ENCODE results near the gene PHLDB1.
"Not testable (repeated sequence)": the region's sequence is repeated elsewhere in the genome, so short reads cannot be mapped to it uniquely, and the experiment has no call there.

Gene PHLDB1

GRCh38 chr11:118594984-118595383, 12.4 kb upstream of the PHLDB1 start:
- DNase-seq (ENCODE audit: low spot score in 2 of 2); H3K4me1 Mint-ChIP-seq; H3K27me3 Mint-ChIP-seq; H3K4me3 Mint-ChIP-seq; ATAC-seq (ENCODE audit: low read depth); H3K27ac Mint-ChIP-seq; H3K9me3 Mint-ChIP-seq: not testable (repeated sequence)
- peaks cover 28% of the 10 kb centered on the region for H3K36me3 Mint-ChIP-seq

- no peaks in the 10 kb centered on the region for H3K4me1 Mint-ChIP-seq
- no peak for ATAC-seq (ENCODE audit: low read depth)
Observed at GRCh38 chr11:118596224-118597146, 10.9 kb upstream of the PHLDB1 start.

GRCh38 chr11:118597556-118597955, 9.9 kb upstream of the PHLDB1 start:
- Mint-ChIP-seq H3K4me1 (no peaks in the 10 kb centered on the region), H3K27ac (no peak overlapping the region), H3K27me3 (no peaks in the 10 kb centered on the region), H3K4me3 (no peak overlapping the region), H3K36me3 (peaks cover 36% of the 10 kb centered on the region), H3K9me3 (no peaks in the 10 kb centered on the region)
- DNase-seq (ENCODE audit: low spot score in 2 of 2), result no peak
- ATAC-seq (ENCODE audit: low read depth), result no peak

More at GRCh38 chr11:118596224-118597146, 10.9 kb upstream of the PHLDB1 start:
- no peaks in the 10 kb centered on the region for H3K9me3 Mint-ChIP-seq
- no peak overlapping the region for H3K27ac Mint-ChIP-seq
- H3K27me3 Mint-ChIP-seq, result no peaks in the 10 kb centered on the region
- H3K36me3 Mint-ChIP-seq, result peaks cover 29% of the 10 kb centered on the region
- no peak for DNase-seq (ENCODE audit: low spot score in 2 of 2)
- H3K4me3 Mint-ChIP-seq, result no peak overlapping the region

DNA sequence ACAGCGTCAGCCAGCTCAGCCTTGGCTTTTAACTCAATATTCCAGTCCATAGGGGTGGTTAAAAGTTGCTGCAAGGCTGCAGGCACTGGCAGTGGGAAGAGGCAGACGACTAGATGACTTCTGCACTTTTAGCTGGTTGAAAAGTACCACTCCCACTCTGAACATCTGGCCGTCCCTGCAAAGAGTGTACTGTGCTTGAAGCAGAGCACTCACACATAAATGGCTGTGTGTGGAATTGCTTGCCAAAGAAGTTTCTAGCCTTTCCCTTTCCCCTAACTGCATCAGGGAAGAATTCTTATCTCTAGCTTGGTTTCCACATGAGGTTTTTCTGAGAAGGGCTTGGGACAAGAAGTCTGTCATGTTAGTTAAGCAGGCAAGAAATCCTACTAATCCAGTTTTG, 5.1 kb upstream of the PHLDB1 start:
- Mint-ChIP-seq H3K36me3 (peaks cover 26% of the 10 kb centered on the region), H3K27me3 (no peaks in the 10 kb centered on the region), H3K4me3 (no peak overlapping the region), H3K27ac (no peak overlapping the region), H3K9me3 (no peaks in the 10 kb centered on the region), H3K4me1 (peaks cover 4% of the 10 kb centered on the region)
- ATAC-seq (ENCODE audit: low read depth) (no peak), DNase-seq (ENCODE audit: low spot score in 2 of 2) (no peak)

DNA sequence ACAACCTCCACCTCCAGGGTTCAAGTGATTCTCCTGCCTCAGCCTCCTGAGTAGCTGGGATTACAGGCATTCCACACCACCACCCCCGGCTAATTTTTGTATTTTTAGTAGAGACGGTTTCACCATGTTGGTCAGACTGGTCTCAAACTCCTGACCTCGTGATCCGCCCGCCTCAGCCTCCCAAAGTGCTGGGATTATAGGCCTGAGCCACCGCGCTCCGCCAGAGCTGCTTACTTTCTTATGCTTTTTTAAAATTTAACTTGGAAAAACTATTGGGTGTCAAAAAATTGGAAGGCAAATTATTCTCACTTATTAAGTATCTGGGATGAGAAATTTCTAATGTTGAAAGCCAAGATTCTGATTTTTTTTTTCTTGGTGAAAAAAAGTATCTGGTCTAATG, 3.7 kb upstream of the PHLDB1 start:
- DNase-seq (ENCODE audit: low spot score in 2 of 2); H3K27me3 Mint-ChIP-seq; H3K9me3 Mint-ChIP-seq; H3K4me1 Mint-ChIP-seq; ATAC-seq (ENCODE audit: low read depth); H3K4me3 Mint-ChIP-seq; H3K27ac Mint-ChIP-seq: not testable (repeated sequence)
- peaks cover 23% of the 10 kb centered on the region for H3K36me3 Mint-ChIP-seq

- DNase-seq (ENCODE audit: low spot score in 2 of 2), result no peak
- no peak for ATAC-seq (ENCODE audit: low read depth)
- peaks cover 19% of the 10 kb centered on the region for H3K36me3 Mint-ChIP-seq
- H3K27me3 Mint-ChIP-seq, result peaks cover 6% of the 10 kb centered on the region
- no peak overlapping the region for H3K27ac Mint-ChIP-seq
- no peaks in the 10 kb centered on the region for H3K9me3 Mint-ChIP-seq
- H3K4me1 Mint-ChIP-seq, result peaks cover 14% of the 10 kb centered on the region
- no peak overlapping the region for H3K4me3 Mint-ChIP-seq
Observed at GRCh38 chr11:118604566-118604965, 2.8 kb upstream of the PHLDB1 start.

DNA sequence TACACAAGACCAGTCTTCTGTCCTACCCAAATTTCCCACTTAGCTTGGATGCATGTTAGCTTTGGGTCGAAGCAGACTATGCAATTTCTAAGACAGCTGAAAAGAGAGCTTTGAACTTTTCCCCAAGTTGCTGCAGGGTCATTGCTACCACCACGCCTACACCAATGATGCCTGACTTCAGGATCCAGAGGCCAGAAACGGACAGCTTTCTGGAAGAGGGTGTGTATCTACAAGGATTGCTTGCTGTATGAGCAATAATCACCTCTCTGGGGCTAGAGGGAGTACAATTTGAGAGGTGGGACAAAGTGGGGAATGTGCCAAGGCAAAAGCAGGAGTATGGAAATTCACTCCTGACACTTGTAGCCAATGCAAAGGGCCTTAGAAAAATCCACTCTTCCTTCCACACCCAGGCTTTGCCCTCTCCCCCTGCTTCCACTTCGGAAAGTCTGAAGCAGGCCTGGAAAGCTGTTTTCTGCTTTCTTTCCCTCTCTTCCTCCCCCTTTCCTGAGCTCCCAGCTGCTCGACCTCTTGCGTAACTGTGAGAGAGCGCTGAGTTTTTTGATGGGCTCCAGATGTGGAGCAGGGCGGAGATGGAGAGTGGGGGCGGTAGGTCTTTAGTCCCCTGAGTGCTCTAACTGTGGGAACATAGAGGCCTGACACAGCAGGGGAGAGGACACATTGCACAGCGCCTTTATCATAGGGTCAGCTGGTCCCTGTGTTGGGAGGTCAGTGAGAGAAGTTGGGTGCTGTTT, 2.1 kb upstream of the PHLDB1 start:
- no peaks in the 10 kb centered on the region for H3K9me3 Mint-ChIP-seq
- peaks cover 16% of the 10 kb centered on the region for H3K36me3 Mint-ChIP-seq
- no peak overlapping the region for H3K4me3 Mint-ChIP-seq
- no peak for DNase-seq (ENCODE audit: low spot score in 2 of 2)
- no peak overlapping the region for H3K27ac Mint-ChIP-seq
- no peak for ATAC-seq (ENCODE audit: low read depth)
- H3K27me3 Mint-ChIP-seq, result peaks cover 9% of the 10 kb centered on the region
- H3K4me1 Mint-ChIP-seq, result peaks cover 20% of the 10 kb centered on the region

GRCh38 chr11:118606157-118606843, 1.1 kb upstream of the PHLDB1 start:
- peak overlapping the region; percentile 80 for H3K4me3 Mint-ChIP-seq
- peaks cover 23% of the 10 kb centered on the region for H3K4me1 Mint-ChIP-seq
- peaks cover 12% of the 10 kb centered on the region for H3K27me3 Mint-ChIP-seq
- H3K27ac Mint-ChIP-seq, result peak overlapping the region; percentile 54
- peaks cover 13% of the 10 kb centered on the region for H3K36me3 Mint-ChIP-seq
- no peak for ATAC-seq (ENCODE audit: low read depth)
- no peaks in the 10 kb centered on the region for H3K9me3 Mint-ChIP-seq
- DNase-seq (ENCODE audit: low spot score in 2 of 2), result no peak

DNA sequence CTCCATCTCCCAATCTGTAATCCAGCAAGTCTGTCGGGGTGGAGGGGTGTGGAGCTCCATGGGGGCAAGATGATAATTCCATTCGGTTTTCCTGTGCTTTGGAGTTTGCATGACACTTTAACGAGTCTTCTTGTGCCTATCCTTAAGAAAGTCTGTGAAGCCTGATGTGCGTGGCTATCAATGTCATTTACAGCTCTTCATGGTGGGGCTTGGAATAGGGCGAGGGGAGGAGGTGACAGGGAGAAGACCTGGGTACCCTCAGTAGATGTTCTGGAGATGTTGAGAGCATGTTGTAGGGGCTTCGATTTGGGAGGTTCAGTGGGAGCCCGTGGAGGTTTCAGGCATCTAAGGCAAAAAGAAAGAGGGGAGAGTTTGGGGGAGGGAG, 579 bp upstream of the PHLDB1 start:
- H3K27ac Mint-ChIP-seq, result peak overlapping the region; percentile 54

DNA sequence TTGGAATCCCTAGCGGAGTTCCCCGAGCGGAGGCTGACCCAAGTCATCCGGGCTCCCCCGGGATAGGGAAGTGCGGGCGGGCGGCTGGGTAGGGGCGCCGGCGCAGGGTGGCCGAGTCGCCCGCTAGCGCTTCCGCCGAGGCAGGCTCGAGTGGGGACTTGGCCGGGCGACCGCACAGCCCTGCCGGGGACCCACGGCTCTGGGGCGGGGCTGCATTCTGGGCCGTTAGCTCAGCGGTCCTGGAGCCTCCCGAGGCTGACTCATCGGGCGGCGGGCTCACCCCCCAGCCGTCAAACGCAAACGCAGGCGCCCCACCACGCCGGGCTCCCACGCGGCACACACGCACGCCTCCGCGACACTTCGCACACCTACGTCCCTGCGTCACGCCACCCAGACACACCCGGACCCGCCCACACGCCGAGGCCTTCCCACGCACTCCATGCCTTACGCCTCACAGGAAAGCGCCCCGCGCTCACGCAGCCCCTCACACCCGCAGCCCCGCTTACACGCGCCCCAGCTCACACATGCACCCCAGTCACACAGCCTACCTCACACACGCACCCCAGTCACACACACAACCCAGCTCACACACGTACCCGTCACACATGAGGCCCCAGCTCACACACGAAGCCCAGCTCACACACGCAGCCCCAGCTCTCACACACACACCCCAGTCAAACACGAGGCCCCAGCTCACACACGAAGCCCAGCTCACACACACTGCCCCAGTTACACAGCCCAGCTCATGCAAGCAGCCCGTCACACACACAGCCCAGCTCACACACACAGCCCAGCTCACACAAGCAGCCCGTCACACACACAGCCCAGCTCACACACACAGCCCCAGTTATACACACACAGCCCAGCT, 1.2 kb downstream of the PHLDB1 start:
- peaks cover 24% of the 10 kb centered on the region for H3K4me1 Mint-ChIP-seq
- peak overlapping the region; percentile 60 for H3K27ac Mint-ChIP-seq
- DNase-seq (ENCODE audit: low spot score in 2 of 2), result peak; percentile 64 to 66
- H3K27me3 Mint-ChIP-seq, result peaks cover 12% of the 10 kb centered on the region
- no peaks in the 10 kb centered on the region for H3K36me3 Mint-ChIP-seq
- peak overlapping the region; percentile 79 for H3K4me3 Mint-ChIP-seq
- ATAC-seq (ENCODE audit: low read depth), result peak; percentile 64
- H3K9me3 Mint-ChIP-seq, result no peaks in the 10 kb centered on the region

More for the DNA sequence above, 579 bp upstream of the PHLDB1 start:
- Mint-ChIP-seq H3K27me3 (peaks cover 12% of the 10 kb centered on the region), H3K4me1 (peaks cover 24% of the 10 kb centered on the region), H3K9me3 (no peaks in the 10 kb centered on the region), H3K4me3 (peak overlapping the region; percentile 80), H3K36me3 (peaks cover 7% of the 10 kb centered on the region)
- ATAC-seq (ENCODE audit: low read depth) (no peak), DNase-seq (ENCODE audit: low spot score in 2 of 2) (no peak)

DNA sequence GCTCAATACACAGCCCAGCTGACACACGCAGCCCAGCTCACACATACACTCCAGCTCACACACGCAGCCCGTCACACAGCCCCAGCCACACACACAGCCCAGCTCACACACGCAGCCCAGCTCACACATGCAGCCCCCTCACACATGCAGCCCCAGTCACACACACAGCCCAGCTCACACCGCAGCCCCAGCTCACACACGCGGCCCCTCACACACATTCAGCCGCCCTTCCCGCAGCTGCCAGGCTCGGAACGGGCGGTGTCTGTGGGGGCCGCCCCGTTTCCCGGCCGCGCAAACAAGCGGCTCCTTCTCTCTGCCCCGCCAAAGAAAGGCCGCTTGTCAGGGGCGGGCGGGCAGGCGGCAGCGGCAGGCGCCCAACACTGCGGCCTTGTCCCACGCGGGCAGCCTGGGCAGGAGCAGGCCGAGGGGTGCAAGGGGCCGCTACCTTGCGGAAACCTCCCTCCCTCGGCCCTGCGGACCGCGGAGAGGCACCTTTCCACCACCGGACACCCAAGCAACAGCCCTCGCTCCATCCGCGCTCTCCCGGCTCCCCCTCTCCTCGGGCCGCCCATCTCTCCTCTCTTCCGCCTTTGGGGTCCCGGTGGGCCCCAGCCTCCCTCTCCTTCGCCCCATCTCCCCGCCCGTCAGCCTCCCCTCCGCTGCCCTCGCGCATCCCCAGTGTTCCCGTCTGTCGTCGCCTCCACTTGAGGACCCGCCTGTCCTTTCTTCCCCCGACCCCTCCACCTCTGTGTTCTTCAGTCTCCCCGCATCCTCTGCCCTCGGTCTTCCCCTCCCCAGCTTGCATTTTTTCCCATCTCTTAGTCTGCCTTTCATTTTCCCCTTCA, 2.2 kb downstream of the PHLDB1 start:
- Mint-ChIP-seq H3K9me3 (no peaks in the 10 kb centered on the region), H3K4me3 (peak overlapping the region; percentile 79), H3K27me3 (peaks cover 13% of the 10 kb centered on the region), H3K4me1 (peaks cover 24% of the 10 kb centered on the region), H3K27ac (peak overlapping the region; percentile 60), H3K36me3 (no peaks in the 10 kb centered on the region)
- DNase-seq (ENCODE audit: low spot score in 2 of 2) (peak; percentile 32 to 42), ATAC-seq (ENCODE audit: low read depth) (no peak)

DNA sequence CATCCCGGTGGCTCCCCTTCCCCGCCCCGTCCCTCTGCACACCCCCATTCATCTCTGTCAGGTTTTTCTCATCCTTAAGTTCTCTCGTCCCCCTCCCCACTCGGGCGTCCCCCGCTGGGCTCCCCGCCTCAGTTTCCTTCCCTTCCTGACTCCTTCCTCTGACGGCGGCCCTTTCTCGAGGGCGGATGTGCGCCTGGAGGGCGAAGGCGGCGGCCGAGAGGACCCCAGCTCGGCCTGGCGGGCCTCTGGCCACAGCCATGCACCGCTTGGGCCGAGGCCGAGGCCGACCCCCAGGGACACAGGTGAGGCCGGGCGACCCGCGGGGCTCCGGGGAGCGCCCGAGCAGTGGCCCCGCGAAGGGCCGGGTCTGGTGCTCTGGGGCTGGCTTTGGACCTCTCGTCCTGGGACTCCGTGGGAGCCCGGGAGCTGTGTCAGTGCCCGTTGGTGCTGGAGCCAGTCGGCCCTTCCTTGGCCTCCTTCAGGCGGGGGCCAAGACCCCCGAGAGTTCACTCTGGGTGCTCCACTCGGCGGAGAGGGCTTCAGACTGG, 2.9 kb downstream of the PHLDB1 start:
- Mint-ChIP-seq H3K27ac (peak overlapping the region; percentile 60), H3K27me3 (peaks cover 14% of the 10 kb centered on the region), H3K4me1 (peaks cover 24% of the 10 kb centered on the region), H3K4me3 (peak overlapping the region; percentile 79), H3K36me3 (peaks cover under 1% of the 10 kb centered on the region), H3K9me3 (no peaks in the 10 kb centered on the region)
- no peak for ATAC-seq (ENCODE audit: low read depth)
- DNase-seq (ENCODE audit: low spot score in 2 of 2), result no peak
